Endothelial cell of umbilical vein (primary cell): ENCODE results near the gene GPR137B. TPM values are rescaled to one million over a fixed set of nuclear protein-coding genes. Genes with fewer than 3 reads are reported as not detected.

Source experiments
- BruUV-seq: library from RNA; stranded (reverse); fragments of 400-500 nt; replicated peaks from 2 replicates; lab custom pipeline; 2021; lab: Mats Ljungman, UMichigan
- CTCF ChIA-PET: fragments of 300-600, 350-600 bp; sonication (Branson Sonifier 250); formaldehyde crosslinking; loops from one replicate; lab custom pipeline; 2021; ENCODE audit warnings: antibody characterized with exemption, inconsistent platforms; lab: Charles Lee
- POLR2A ChIA-PET: fragments of 300-600, 350-600 bp; sonication (Branson Sonifier 250); formaldehyde crosslinking; loops from one replicate; lab custom pipeline; 2021; ENCODE audit warnings: antibody characterized with exemption, inconsistent platforms; lab: Charles Lee
- DNase-seq: peaks from one replicate; pipeline ENCODE4 v3.0.0-alpha.2; 2011; ENCODE audit warnings: low read depth, low spot score
- FAIRE-seq: peaks from 2 replicates; lab custom pipeline; 2011; peaks lifted over from hg19 to GRCh38; lab: Jason Lieb, UNC
- H2AFZ ChIP-seq: 2 replicates; pipeline ENCODE4 v1.6.0; 2012; ENCODE audit warnings: low read depth, low read length, control low read depth, inconsistent platforms
- H3K27ac ChIP-seq: 2 replicates; pipeline ENCODE4 v1.5.1; 2011; ENCODE audit warnings: low read depth, mild to moderate bottlenecking, control low read depth, low read length, moderate library complexity; ENCODE audit not compliant: insufficient read depth
- H3K27me3 ChIP-seq, 2 experiments: 2 replicates each; pipeline versions ENCODE4 v1.6.0 to v1.6.1; 2011; ENCODE audit warnings: low read length in 2 of 2, mixed read lengths in 1 of 2; ENCODE audit not compliant: control insufficient read depth in 2 of 2, insufficient read depth in 2 of 2
- H3K36me3 ChIP-seq, 2 experiments: 2 replicates in 1 of 2; 3 replicates in 1 of 2; pipeline ENCODE4 v1.5.1; 2011; ENCODE audit warnings: low read length in 2 of 2, mild to moderate bottlenecking in 1 of 2, moderate library complexity in 1 of 2; ENCODE audit not compliant: control insufficient read depth in 2 of 2, insufficient read depth in 2 of 2; ENCODE audit errors: extremely low read depth in 1 of 2
- H3K4me1 ChIP-seq: 3 replicates; pipeline ENCODE4 v1.5.1; 2011; ENCODE audit warnings: mild to moderate bottlenecking, low read length; ENCODE audit not compliant: control insufficient read depth, insufficient read depth; ENCODE audit errors: extremely low read depth
- H3K4me2 ChIP-seq: 2 replicates; pipeline ENCODE4 v1.6.1; 2011; ENCODE audit warnings: low read length, control low read depth, mixed read lengths; ENCODE audit not compliant: insufficient read depth
- H3K4me3 ChIP-seq, 3 experiments: fragments of 200-600 bp in 1 of 3; sonication (generic), shearing (Covaris generic) in 1 of 3; replicated peaks in 1 of 3; 2 replicates each; pipeline ENCODE4 v1.5.1; 2011 to 2016; ENCODE audit warnings: control low read depth in 3 of 3, low read length in 3 of 3, mild to moderate bottlenecking in 2 of 3, inconsistent platforms in 1 of 3, low read depth in 1 of 3, moderate library complexity in 1 of 3; ENCODE audit not compliant: insufficient read depth in 1 of 3
- H3K79me2 ChIP-seq: 2 replicates; pipeline ENCODE4 v1.6.0; 2012; ENCODE audit warnings: low read length, inconsistent platforms; ENCODE audit not compliant: control insufficient read depth, insufficient read depth
- H3K9ac ChIP-seq: replicated peaks from 2 replicates; pipeline ENCODE3; 2011; ENCODE audit warnings: low read length, control low read depth; ENCODE audit not compliant: insufficient read depth; ENCODE audit errors: extremely low read depth
- H3K9me1 ChIP-seq: replicated peaks from 3 replicates; pipeline ENCODE4 v1.6.0; 2011; ENCODE audit warnings: mild to moderate bottlenecking, low read length; ENCODE audit not compliant: control insufficient read depth, insufficient read depth; ENCODE audit errors: extremely low read depth
- H3K9me3 ChIP-seq: replicated peaks from 2 replicates; pipeline ENCODE4 v1.5.1; 2012; ENCODE audit warnings: low read length, inconsistent platforms; ENCODE audit not compliant: control insufficient read depth, insufficient read depth
- H4K20me1 ChIP-seq: replicated peaks from 2 replicates; pipeline ENCODE3; 2011; ENCODE audit warnings: mild to moderate bottlenecking, low read length; ENCODE audit not compliant: control insufficient read depth, insufficient read depth; ENCODE audit errors: extremely low read depth
- EZH2 ChIP-seq: IDR thresholded peaks from 2 replicates; pipeline ENCODE4 v1.6.1; 2012; ENCODE audit warnings: borderline replicate concordance, low read depth, mild to moderate bottlenecking, moderate library complexity, low read length, inconsistent platforms; ENCODE audit not compliant: severe bottlenecking
- FOS ChIP-seq: IDR thresholded peaks from 2 replicates; pipeline ENCODE4 v1.6.1; 2011; ENCODE audit warnings: mild to moderate bottlenecking, low read length, moderate library complexity, borderline replicate concordance; ENCODE audit not compliant: insufficient read depth
- GATA2 ChIP-seq: IDR thresholded peaks from 2 replicates; pipeline ENCODE4 v1.7.0; 2011; ENCODE audit warnings: low read depth, mild to moderate bottlenecking, moderate library complexity, mixed read lengths, low read length; ENCODE audit not compliant: insufficient read length, insufficient read depth
- JUN ChIP-seq: IDR thresholded peaks from 2 replicates; pipeline ENCODE4 v1.6.1; 2011; ENCODE audit warnings: borderline replicate concordance, low read depth; ENCODE audit not compliant: insufficient read length, insufficient read depth
- MYC ChIP-seq: IDR thresholded peaks from one replicate; pipeline ENCODE4 v1.6.1; 2011; ENCODE audit warnings: mild to moderate bottlenecking, low read depth, low read length
- POLR2A ChIP-seq: IDR thresholded peaks from 2 replicates; pipeline ENCODE4 v1.6.1; 2012; ENCODE audit warnings: low read depth, mild to moderate bottlenecking, control low read depth, low read length
- POLR2AphosphoS5 ChIP-seq: IDR thresholded peaks from 2 replicates; pipeline ENCODE4 v1.6.1; 2012; ENCODE audit warnings: low read depth, mild to moderate bottlenecking, control low read depth, low read length, moderate library complexity; ENCODE audit not compliant: insufficient read depth
- dilution Hi-C: fragments of 300-500 bp; cut with MboI; formaldehyde crosslinking; loops from one replicate; pipeline ENCODE4 v1.15.0; 2019; ENCODE audit warnings: low sequenced_read_pairs; ENCODE audit not compliant: extremely low pct_ligation_motif_present
- intact Hi-C: fragments of 100-400 bp; cut with micrococcal nuclease; formaldehyde crosslinking; loops from one replicate; pipeline ENCODE4 v1.10.0; 2022
- polyA plus RNA-seq, 4 experiments: library from polyadenylated mRNA; depleted of rRNA in 3 of 4; stranded (reverse) in 3 of 4; unstranded in 1 of 4; fragments of >200 nt; gene quantifications; 2 replicates each; pipeline versions ENCODE4 v1.2.1 to v1.2.3, GENCODE V29; 2011 to 2012; ENCODE audit warnings: missing spikeins in 1 of 4
- total RNA-seq: library from RNA; stranded (reverse); gene quantifications from 2 replicates; pipeline ENCODE4 v1.2.3, GENCODE V29; 2021
- TF ChIP-seq, protein P1 (sequence below): IDR thresholded peaks from 2 replicates; pipeline ENCODE4 v1.6.1; 2011; ENCODE audit not compliant: insufficient read depth, insufficient read length
- TF ChIP-seq, protein P2 (sequence below), 2 donors: IDR thresholded peaks; 1 replicate in 1 of 2; 2 replicates in 1 of 2; pipeline ENCODE4 v1.5.1; 2011; ENCODE audit warnings: low read length in 2 of 2, mild to moderate bottlenecking in 2 of 2, moderate library complexity in 2 of 2, control low read depth in 1 of 2, inconsistent platforms in 1 of 2, low read depth in 1 of 2; ENCODE audit not compliant: insufficient read depth in 1 of 2; ENCODE audit errors: extremely low read depth in 1 of 2

GPR137B gene
- total and polyA plus RNA-seq, 2 donors (not counting 3 experiments of a cell fraction or from before 2014, with no cell fraction given): 7.8 to 11.9 TPM

DNA sequence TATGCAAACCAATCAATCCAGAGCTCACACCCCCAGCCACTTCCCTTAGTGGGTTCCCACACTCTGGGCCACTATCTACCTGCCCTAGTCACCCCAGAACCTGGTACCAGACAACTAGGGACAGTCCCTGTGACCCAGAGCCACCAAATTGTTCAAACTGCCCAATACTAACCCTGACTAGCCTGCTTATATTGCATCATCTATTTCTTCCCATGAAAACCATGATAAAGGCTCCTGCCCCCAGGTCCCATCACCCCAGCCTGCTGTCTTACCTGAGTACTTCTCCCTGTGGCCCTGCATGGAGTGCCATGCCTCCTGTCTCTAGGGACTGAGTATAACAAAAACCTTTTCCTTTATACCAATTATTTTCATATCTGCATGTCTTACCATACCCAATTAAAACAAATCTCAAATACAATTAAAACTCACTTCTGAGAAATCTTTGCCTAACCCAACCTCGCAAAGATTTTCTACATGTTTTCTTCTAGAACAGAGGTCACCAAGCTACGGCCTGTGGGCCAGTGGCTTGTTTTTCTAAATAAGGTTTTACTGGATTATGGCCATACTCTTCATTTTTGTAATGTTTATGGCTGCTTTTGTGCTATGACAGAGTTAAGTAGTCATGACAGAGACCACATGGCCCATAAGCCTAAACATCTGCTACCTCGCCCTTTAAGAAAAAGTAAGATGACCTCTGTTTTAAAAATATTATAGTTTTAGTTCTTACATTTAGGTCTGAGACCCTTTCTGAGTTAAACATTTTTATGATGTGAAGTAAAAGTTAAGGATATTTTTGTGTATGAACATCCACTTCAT lies 46.4 kb upstream of the GPR137B start:
- Histone ChIP-seq H3K9ac (no peak overlapping the region), H3K4me1 (peaks cover 3% of the 10 kb centered on the region), H3K4me2 (no peak overlapping the region), H3K36me3 (no peaks in the 10 kb centered on the region), H3K79me2 (no peaks in the 10 kb centered on the region), H4K20me1 (no peaks in the 10 kb centered on the region), H3K9me1 (no peaks in the 10 kb centered on the region), H3K27ac (no peak overlapping the region), H3K4me3 (no peak overlapping the region), H2AFZ (no peak overlapping the region), H3K9me3 (no peaks in the 10 kb centered on the region), H3K27me3 (no peaks in the 10 kb centered on the region)
- FAIRE-seq (no peak), DNase-seq (no peak)
- BruUV-seq: no TSS peak
- POLR2A ChIA-PET: no interaction called here
- TF ChIP-seq, protein P1, sequence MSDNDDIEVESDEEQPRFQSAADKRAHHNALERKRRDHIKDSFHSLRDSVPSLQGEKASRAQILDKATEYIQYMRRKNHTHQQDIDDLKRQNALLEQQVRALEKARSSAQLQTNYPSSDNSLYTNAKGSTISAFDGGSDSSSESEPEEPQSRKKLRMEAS: no peak
- TF ChIP-seq MYC (no peak), POLR2A (no peak), EZH2 (no peak), JUN (no peak), FOS (no peak), POLR2AphosphoS5 (no peak), GATA2 (no peak)
- TF ChIP-seq, protein P2, sequence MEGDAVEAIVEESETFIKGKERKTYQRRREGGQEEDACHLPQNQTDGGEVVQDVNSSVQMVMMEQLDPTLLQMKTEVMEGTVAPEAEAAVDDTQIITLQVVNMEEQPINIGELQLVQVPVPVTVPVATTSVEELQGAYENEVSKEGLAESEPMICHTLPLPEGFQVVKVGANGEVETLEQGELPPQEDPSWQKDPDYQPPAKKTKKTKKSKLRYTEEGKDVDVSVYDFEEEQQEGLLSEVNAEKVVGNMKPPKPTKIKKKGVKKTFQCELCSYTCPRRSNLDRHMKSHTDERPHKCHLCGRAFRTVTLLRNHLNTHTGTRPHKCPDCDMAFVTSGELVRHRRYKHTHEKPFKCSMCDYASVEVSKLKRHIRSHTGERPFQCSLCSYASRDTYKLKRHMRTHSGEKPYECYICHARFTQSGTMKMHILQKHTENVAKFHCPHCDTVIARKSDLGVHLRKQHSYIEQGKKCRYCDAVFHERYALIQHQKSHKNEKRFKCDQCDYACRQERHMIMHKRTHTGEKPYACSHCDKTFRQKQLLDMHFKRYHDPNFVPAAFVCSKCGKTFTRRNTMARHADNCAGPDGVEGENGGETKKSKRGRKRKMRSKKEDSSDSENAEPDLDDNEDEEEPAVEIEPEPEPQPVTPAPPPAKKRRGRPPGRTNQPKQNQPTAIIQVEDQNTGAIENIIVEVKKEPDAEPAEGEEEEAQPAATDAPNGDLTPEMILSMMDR (IDR thresholded peaks at IDR 0.05; ENCODE audit: extremely low read depth in 1 of 2, insufficient read depth in 1 of 2, low read depth in 1 of 2, low read length in 2 of 2): no peak
- CTCF ChIA-PET: no interaction called here
- dilution Hi-C loops (no loop called here), intact Hi-C loops (no loop called here)
